Measurements from ENCODE around the gene RACGAP1.

Gene RACGAP1

GRCh38 chr12:49969027-49969426 is 56.3 kb downstream of the RACGAP1 start:
- no peak for DNase-seq (ENCODE audit: low spot score)

GRCh38 chr12:49968471-49968870 is 56.8 kb downstream of the RACGAP1 start:
- DNase-seq (ENCODE audit: low spot score): no peak

GRCh38 chr12:49967777-49968250 is 57.5 kb downstream of the RACGAP1 start:
- no peak for DNase-seq (ENCODE audit: low spot score)

- peak; percentile 88 for DNase-seq (ENCODE audit: low spot score)
Observed at GRCh38 chr12:49967042-49967776, 58.1 kb downstream of the RACGAP1 start.

- DNase-seq (ENCODE audit: low spot score): no peak
Observed at GRCh38 chr12:49966511-49967041, 58.7 kb downstream of the RACGAP1 start.

- no peak for DNase-seq (ENCODE audit: low spot score)
Observed at GRCh38 chr12:49965836-49966235, 59.5 kb downstream of the RACGAP1 start.

- no peak for DNase-seq (ENCODE audit: low spot score)
Observed at GRCh38 chr12:49964849-49965624, 60.3 kb downstream of the RACGAP1 start.

GRCh38 chr12:49963976-49964815 is 61.1 kb downstream of the RACGAP1 start:
- no peak for DNase-seq (ENCODE audit: low spot score)

- DNase-seq (ENCODE audit: low spot score): no peak
Observed at GRCh38 chr12:49962861-49963765, 62.2 kb downstream of the RACGAP1 start.

GRCh38 chr12:49961993-49962764 is 63.1 kb downstream of the RACGAP1 start:
- no peak for DNase-seq (ENCODE audit: low spot score)

- no peak for DNase-seq (ENCODE audit: low spot score)
Observed at GRCh38 chr12:49961111-49961922, 64.0 kb downstream of the RACGAP1 start, which contains the start of gene AQP5. AQP5 (plus strand) TSS chr12:49961872; CDS start chr12:49962018, 146 bp downstream.

- no peak for DNase-seq (ENCODE audit: low spot score)
Observed at GRCh38 chr12:49960474-49961110, 64.7 kb downstream of the RACGAP1 start.

- no peak for DNase-seq (ENCODE audit: low spot score)
Observed at GRCh38 chr12:49959685-49960473, 65.4 kb downstream of the RACGAP1 start.

- no peak for DNase-seq (ENCODE audit: low spot score)
Observed at GRCh38 chr12:49957570-49957967, 67.7 kb downstream of the RACGAP1 start.

GRCh38 chr12:49956663-49957569 is 68.4 kb downstream of the RACGAP1 start:
- DNase-seq (ENCODE audit: low spot score): no peak

GRCh38 chr12:49955899-49956662 is 69.2 kb downstream of the RACGAP1 start:
- DNase-seq (ENCODE audit: low spot score): no peak

Data from germinal center (tissue), 1 donor.